ENCODE results near the gene GPS1. TPM values are rescaled to one million over a fixed set of nuclear protein-coding genes. Genes with fewer than 3 reads are reported as not detected.

GPS1 gene
- total RNA-seq, 3 donors from 2014 or later (not counting 1 experiment from before 2014, with no cell fraction given) = 78.9 to 87.6 (median 85.3) TPM

DNA sequence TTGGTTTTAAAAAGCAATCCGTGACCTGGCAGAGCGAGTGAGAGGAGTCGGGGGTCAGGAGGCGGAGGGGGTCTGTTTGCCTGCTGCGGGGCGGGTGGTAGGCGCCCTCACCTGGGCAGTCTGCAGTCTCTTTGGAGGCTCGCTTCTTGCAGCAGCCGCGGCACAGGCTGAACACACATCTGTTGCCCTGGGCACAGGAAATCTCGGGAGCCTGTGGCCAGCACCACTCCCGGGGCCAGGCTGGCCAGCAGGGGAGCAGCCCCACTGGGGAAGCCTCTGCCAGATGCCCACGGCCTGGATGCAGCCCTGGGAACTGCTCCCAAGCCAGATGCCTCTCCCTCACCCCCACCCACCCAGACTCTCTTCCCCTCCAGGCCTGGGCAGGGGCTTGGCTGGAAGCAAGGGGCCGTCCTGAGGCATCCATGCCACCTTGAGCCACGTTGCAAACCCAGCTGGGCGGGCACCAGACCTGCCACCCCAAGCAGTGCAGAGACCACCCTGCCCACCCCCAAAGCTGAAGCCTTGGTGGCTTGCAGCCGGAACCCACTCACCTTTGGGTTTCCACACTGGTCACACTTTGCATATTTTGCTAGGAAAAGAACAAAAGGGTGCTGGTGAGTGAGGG is 6.6 kb downstream of the GPS1 start:
- Histone ChIP-seq H3K9me3 (ENCODE audit: control insufficient read depth, insufficient read depth, low read length) (no peaks in the 10 kb centered on the region), H3K4me3 (ENCODE audit: low read length) (no peak overlapping the region), H3K27ac (ENCODE audit: low read length) (no peak overlapping the region), H3K27me3 (ENCODE audit: control insufficient read depth, insufficient read depth, low read length) (no peaks in the 10 kb centered on the region), H3K36me3 (ENCODE audit: control insufficient read depth, insufficient read depth, low read length) (peaks cover 57% of the 10 kb centered on the region), H3K4me1 (ENCODE audit: control insufficient read depth, insufficient read depth, low read length) (peaks cover 8% of the 10 kb centered on the region)
- TF ChIP-seq CTCF (IDR thresholded peaks at IDR 0.05) = no peak
- 89% methylated on average over 17 of the region's 17 CpGs for WGBS (ENCODE audit: insufficient coverage)
- Mint-ChIP-seq H3K9me3 (no peaks in the 10 kb centered on the region), H3K4me3 (no peak overlapping the region), H3K36me3 (no peaks in the 10 kb centered on the region), H3K27me3 (ENCODE audit: low read depth in 2 of 2) (no peaks in the 10 kb centered on the region), H3K4me1 (peaks cover 0 to 13% of the 10 kb centered on the region in 2 donors), H3K27ac (no peak overlapping the region)
- DNase-seq = no peak
- intact Hi-C loops (cut with micrococcal nuclease) = no loop called here
- ATAC-seq = no peak

GRCh38 chr17:82058855-82059249 is 7.2 kb downstream of the GPS1 start:
- Histone ChIP-seq H3K27ac (ENCODE audit: low read length) (no peak overlapping the region), H3K27me3 (ENCODE audit: control insufficient read depth, insufficient read depth, low read length) (no peaks in the 10 kb centered on the region), H3K4me1 (ENCODE audit: control insufficient read depth, insufficient read depth, low read length) (peaks cover 8% of the 10 kb centered on the region), H3K36me3 (ENCODE audit: control insufficient read depth, insufficient read depth, low read length) (peaks cover 55% of the 10 kb centered on the region), H3K4me3 (ENCODE audit: low read length) (no peak overlapping the region), H3K9me3 (ENCODE audit: control insufficient read depth, insufficient read depth, low read length) (no peaks in the 10 kb centered on the region)
- DNase-seq (no peak), ATAC-seq (no peak)
- 91% methylated on average over 10 of the region's 10 CpGs for WGBS (ENCODE audit: insufficient coverage)
- peaks cover 0 to 13% of the 10 kb centered on the region in 2 donors for H3K4me1 Mint-ChIP-seq
- no peak for TF ChIP-seq CTCF (IDR thresholded peaks at IDR 0.05)
- no peaks in the 10 kb centered on the region for H3K36me3 Mint-ChIP-seq
- H3K9me3 Mint-ChIP-seq = no peaks in the 10 kb centered on the region
- H3K27me3 Mint-ChIP-seq (ENCODE audit: low read depth in 2 of 2) = no peaks in the 10 kb centered on the region
- no peak overlapping the region for H3K27ac Mint-ChIP-seq
- no peak overlapping the region for H3K4me3 Mint-ChIP-seq
- intact Hi-C loops (cut with micrococcal nuclease) = no loop called here

GRCh38 chr17:82059272-82060000 is 7.7 kb downstream of the GPS1 start:
- Mint-ChIP-seq H3K36me3 (no peaks in the 10 kb centered on the region), H3K27ac (no peak overlapping the region), H3K9me3 (no peaks in the 10 kb centered on the region), H3K4me3 (no peak overlapping the region), H3K4me1 (peaks cover 0 to 14% of the 10 kb centered on the region in 2 donors), H3K27me3 (ENCODE audit: low read depth in 2 of 2) (no peaks in the 10 kb centered on the region)
- H3K4me3 ChIP-seq (ENCODE audit: low read length) = no peak overlapping the region
- peaks cover 50% of the 10 kb centered on the region for H3K36me3 ChIP-seq (ENCODE audit: control insufficient read depth, insufficient read depth, low read length)
- 91% methylated on average over 19 of the region's 19 CpGs for WGBS (ENCODE audit: insufficient coverage)
- no peak for TF ChIP-seq CTCF (IDR thresholded peaks at IDR 0.05)
- no peaks in the 10 kb centered on the region for H3K9me3 ChIP-seq (ENCODE audit: control insufficient read depth, insufficient read depth, low read length)
- peaks cover 12% of the 10 kb centered on the region for H3K4me1 ChIP-seq (ENCODE audit: control insufficient read depth, insufficient read depth, low read length)
- ATAC-seq = no peak
- no peak for DNase-seq
- H3K27me3 ChIP-seq (ENCODE audit: control insufficient read depth, insufficient read depth, low read length) = no peaks in the 10 kb centered on the region
- H3K27ac ChIP-seq (ENCODE audit: low read length) = no peak overlapping the region
- intact Hi-C loops (cut with micrococcal nuclease) = no loop called here
